Mucosa of stomach (tissue), 1 donor: Measurements from ENCODE around the gene POLL.

Experiments
- H3K27me3 ChIP-seq: one replicate; pipeline ENCODE4 v1.7.0; 2013; ENCODE audit warnings: mild to moderate bottlenecking, low read length; ENCODE audit not compliant: control insufficient read depth, insufficient read depth
- H3K36me3 ChIP-seq: one replicate; pipeline ENCODE4 v1.7.0; 2013; ENCODE audit warnings: low read length; ENCODE audit not compliant: control insufficient read depth, insufficient read depth
- H3K4me1 ChIP-seq: one replicate; pipeline ENCODE4 v1.7.0; 2013; ENCODE audit warnings: mild to moderate bottlenecking, low read length; ENCODE audit not compliant: control insufficient read depth, insufficient read depth
- H3K4me3 ChIP-seq: one replicate; pipeline ENCODE4 v1.7.0; 2013; ENCODE audit warnings: low read length
- H3K9ac ChIP-seq: one replicate; pipeline ENCODE4 v1.7.0; 2013; ENCODE audit warnings: mild to moderate bottlenecking, low read length, moderate library complexity
- H3K9me3 ChIP-seq: one replicate; pipeline ENCODE4 v1.7.0; 2013; ENCODE audit warnings: mild to moderate bottlenecking, low read length, moderate library complexity; ENCODE audit not compliant: control insufficient read depth
- donor health status: Pancreatic carcinoma.

The POLL gene

GRCh38 chr10:101617102-101617823, 29.2 kb upstream of the POLL start:
- no peaks in the 10 kb centered on the region for H3K36me3 ChIP-seq

GRCh38 chr10:101616415-101617101, 28.5 kb upstream of the POLL start:
- Histone ChIP-seq H3K4me1 (no peaks in the 10 kb centered on the region), H3K9me3 (no peaks in the 10 kb centered on the region), H3K27me3 (no peaks in the 10 kb centered on the region), H3K36me3 (no peaks in the 10 kb centered on the region), H3K4me3 (no peak overlapping the region), H3K9ac (no peak overlapping the region)

More at GRCh38 chr10:101617102-101617823, 29.2 kb upstream of the POLL start:
- Histone ChIP-seq H3K4me3 (no peak overlapping the region), H3K4me1 (no peaks in the 10 kb centered on the region), H3K9me3 (no peaks in the 10 kb centered on the region), H3K27me3 (no peaks in the 10 kb centered on the region), H3K9ac (no peak overlapping the region)

DNA sequence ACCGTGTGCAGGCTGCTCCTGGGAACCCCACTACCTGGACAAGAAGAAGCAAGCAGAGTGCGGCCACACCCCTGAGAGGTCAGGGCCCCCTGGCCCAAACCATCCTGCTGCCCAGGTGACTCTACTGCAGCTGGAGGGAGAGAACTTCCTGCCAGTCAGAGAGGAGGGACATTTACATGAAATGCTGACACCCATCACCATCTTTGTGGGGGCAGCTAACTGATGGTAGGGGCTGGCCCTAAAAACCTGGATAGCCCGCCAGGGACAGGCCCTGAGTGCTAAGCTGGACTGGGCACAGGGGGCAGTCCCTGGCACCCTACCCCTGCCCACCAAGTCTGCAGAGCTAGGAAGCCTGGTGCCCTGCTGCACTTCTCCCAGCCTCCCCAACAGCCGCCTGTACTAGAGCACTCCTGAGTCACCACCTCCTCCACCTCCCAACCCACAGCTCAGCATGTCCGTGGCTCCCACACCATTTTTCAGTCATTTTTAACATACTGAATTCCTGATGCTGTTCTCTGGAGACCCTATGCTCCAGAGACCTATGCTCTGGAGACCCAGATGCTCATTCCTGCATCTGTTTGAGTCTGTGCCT, 27.6 kb upstream of the POLL start:
- Histone ChIP-seq H3K36me3 (peaks cover 4% of the 10 kb centered on the region), H3K9me3 (no peaks in the 10 kb centered on the region), H3K4me3 (no peak overlapping the region), H3K27me3 (no peaks in the 10 kb centered on the region), H3K4me1 (no peaks in the 10 kb centered on the region), H3K9ac (no peak overlapping the region)

- no peak overlapping the region for H3K9ac ChIP-seq
- H3K36me3 ChIP-seq: peaks cover 4% of the 10 kb centered on the region
These were observed 26.8 kb upstream of the POLL start for GRCh38 chr10:101614663-101615524.

DNA sequence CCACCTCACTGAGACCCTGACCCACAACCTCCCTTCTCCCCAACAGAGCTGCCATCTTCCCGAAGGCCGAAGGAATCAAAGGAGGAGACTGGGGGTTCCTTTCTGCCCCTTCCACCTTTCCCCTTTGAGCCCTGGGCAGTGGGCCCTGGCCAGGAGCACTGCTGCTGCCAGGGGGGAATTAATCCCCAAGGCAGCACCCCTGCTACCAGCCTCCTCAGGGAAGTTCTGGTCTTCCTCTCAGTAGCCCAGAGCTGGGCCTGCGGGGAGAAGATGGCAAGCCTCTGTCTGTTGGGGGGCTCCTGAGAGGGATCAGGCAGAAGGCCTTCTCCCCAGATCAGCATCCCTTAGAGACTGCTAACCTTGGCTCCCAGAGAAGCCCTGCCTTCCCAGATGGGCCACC, 25.6 kb upstream of the POLL start:
- Histone ChIP-seq H3K9me3 (no peaks in the 10 kb centered on the region), H3K27me3 (no peaks in the 10 kb centered on the region), H3K4me3 (no peak overlapping the region), H3K9ac (no peak overlapping the region), H3K4me1 (no peaks in the 10 kb centered on the region), H3K36me3 (peaks cover 7% of the 10 kb centered on the region)

More at GRCh38 chr10:101614663-101615524, 26.8 kb upstream of the POLL start:
- no peaks in the 10 kb centered on the region for H3K4me1 ChIP-seq
- H3K27me3 ChIP-seq: no peaks in the 10 kb centered on the region
- no peak overlapping the region for H3K4me3 ChIP-seq
- H3K9me3 ChIP-seq: no peaks in the 10 kb centered on the region

DNA sequence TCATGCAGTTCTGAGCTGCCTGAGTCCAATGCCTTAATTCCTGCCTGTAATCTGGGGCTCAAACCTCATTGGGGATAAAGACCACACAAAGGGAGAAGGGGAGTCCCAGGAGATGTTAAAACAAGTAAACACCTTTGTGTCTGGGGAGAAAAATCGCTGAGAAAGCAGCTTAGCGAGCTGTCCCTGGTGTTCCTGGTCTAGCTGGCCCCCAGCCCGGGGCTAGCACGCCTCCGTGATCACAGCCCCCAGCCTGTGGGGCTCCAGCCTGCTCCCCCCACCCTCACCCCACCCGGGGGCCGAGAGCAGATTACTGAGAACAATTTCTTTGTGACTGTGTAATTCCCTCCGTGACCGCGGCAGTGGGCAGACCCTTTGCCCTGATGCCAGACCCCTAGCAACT, 24.8 kb upstream of the POLL start:
- H3K9me3 ChIP-seq: no peaks in the 10 kb centered on the region
- no peak overlapping the region for H3K9ac ChIP-seq
- no peaks in the 10 kb centered on the region for H3K4me1 ChIP-seq
- H3K4me3 ChIP-seq: no peak overlapping the region
- H3K27me3 ChIP-seq: no peaks in the 10 kb centered on the region
- peaks cover 10% of the 10 kb centered on the region for H3K36me3 ChIP-seq

- H3K36me3 ChIP-seq: peaks cover 10% of the 10 kb centered on the region
These were observed 24.0 kb upstream of the POLL start for GRCh38 chr10:101612086-101612485.

DNA sequence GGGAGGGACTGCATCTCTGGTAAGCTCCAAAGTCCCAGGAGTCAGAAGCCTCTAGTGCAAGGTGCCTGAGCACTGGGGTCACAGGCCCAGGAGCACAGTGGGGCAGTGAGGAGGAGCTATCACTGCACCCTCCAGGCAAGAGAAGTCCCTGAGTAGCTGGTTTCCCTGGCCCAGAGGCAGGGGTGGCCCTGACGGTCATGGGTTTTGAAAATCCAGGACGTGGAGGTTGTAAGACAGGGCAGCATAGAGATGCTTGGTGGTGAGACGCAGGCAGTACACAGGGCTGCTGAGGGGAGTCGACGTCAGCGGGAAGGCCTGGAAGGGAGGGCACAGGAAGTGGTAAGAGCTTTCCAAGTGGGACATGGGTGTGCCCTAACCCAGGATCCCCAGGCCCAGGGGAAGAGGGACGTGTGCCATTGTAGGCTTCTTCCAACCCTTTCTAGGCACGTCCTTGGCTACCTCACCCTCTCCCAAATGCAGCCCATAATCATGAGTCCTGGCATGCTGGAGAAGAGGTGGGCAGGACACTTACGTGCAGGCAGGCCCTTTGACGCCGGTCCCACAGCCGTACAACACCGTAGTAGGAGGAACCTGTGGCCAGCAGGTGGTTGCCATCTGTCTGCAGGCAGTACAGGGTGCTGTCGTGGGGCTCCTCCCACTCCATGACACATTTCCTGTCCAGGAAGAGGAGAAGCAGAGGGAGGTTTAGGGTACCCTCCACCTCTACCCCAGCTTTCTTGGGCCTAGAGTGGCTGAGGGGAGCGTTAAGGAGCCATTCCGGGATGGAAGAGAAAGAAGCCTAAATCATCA, 23.2 kb upstream of the POLL start:
- H3K9ac ChIP-seq: no peak overlapping the region
- H3K4me1 ChIP-seq: peaks cover 4% of the 10 kb centered on the region
- no peak overlapping the region for H3K4me3 ChIP-seq
- no peaks in the 10 kb centered on the region for H3K9me3 ChIP-seq
- peaks cover 10% of the 10 kb centered on the region for H3K36me3 ChIP-seq
- H3K27me3 ChIP-seq: no peaks in the 10 kb centered on the region

More at GRCh38 chr10:101612086-101612485, 24.0 kb upstream of the POLL start:
- Histone ChIP-seq H3K27me3 (no peaks in the 10 kb centered on the region), H3K9me3 (no peaks in the 10 kb centered on the region), H3K9ac (no peak overlapping the region), H3K4me1 (peaks cover 4% of the 10 kb centered on the region), H3K4me3 (no peak overlapping the region)

DNA sequence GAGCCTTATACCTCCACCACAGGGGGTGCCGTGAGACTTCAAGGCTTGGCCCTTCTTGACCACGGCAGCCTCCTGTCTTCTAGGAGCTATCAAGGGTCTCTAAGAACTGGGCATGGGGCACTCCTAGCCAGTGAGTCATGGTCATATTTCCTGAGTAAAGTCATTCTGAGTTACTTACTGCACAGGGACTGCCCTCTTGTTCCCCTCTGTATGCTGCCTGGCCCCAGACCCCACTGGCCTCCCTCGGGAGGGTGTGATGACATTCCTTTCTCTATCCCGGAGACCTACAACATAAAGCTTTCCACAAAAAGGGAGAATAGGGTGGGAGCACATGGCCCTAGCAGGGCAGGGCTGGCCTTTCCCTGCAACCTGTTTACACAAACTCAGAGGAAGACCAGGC, 21.4 kb upstream of the POLL start:
- H3K36me3 ChIP-seq: peaks cover 10% of the 10 kb centered on the region

GRCh38 chr10:101607124-101607523, 19.1 kb upstream of the POLL start:
- Histone ChIP-seq H3K9me3 (no peaks in the 10 kb centered on the region), H3K4me3 (no peak overlapping the region), H3K9ac (no peak overlapping the region), H3K36me3 (peaks cover 10% of the 10 kb centered on the region), H3K27me3 (no peaks in the 10 kb centered on the region), H3K4me1 (peaks cover 4% of the 10 kb centered on the region)

More for the DNA sequence above, 21.4 kb upstream of the POLL start:
- Histone ChIP-seq H3K9ac (no peak overlapping the region), H3K4me1 (peaks cover 4% of the 10 kb centered on the region), H3K27me3 (no peaks in the 10 kb centered on the region), H3K4me3 (no peak overlapping the region), H3K9me3 (no peaks in the 10 kb centered on the region)

DNA sequence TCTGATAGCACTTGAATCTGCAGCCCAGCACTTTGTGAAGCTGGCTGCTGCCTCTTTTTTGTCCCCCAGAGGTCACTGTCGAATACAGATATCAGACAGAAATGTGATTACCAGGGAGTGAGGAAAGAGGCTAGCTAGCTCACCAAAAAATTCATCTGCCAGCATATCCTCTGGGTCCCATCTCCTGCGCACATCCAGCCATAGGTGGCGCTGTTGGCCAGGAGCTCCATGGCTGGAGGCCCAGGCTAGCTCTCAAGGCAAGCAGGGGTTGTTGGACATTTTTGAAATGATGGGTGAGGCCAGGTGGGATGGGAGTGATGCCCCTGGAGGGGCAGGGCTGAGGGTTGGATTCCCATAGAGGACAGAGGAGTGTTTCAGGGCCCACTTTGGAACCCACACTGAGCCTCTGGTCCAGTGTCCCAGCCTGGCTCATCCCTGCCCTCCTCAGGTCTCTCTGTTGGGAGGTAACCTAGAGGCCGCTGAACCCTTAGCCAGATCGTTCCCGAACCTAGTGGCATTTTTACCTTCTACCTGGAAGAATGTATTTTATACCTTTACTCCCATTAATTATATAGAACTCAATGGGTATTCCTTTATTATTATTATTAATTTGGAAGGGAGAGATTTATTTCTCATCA, 14.8 kb upstream of the POLL start:
- Histone ChIP-seq H3K9me3 (no peaks in the 10 kb centered on the region), H3K4me1 (peaks cover 4% of the 10 kb centered on the region), H3K9ac (no peak overlapping the region), H3K4me3 (no peak overlapping the region), H3K36me3 (no peaks in the 10 kb centered on the region), H3K27me3 (no peaks in the 10 kb centered on the region)
